Measurements from ENCODE around the gene PPM1G.
"Not testable (repeated sequence)": the region's sequence is repeated elsewhere in the genome, so short reads cannot be mapped to it uniquely, and the experiment has no call there.

The PPM1G gene

GRCh38 chr2:27428213-27428977 is 19.0 kb upstream of the PPM1G start, which contains the start of gene NRBP1:
NRBP1 (plus strand) TSS chr2:27428631; CDS start chr2:27433274, 4,643 bp downstream.
- H3K4me3 ChIP-seq (ENCODE audit: low read depth, low read length): peak within 1 kb of the TSS; percentile 92
- peak; percentile 90 for DNase-seq (ENCODE audit: low read depth)
- TF ChIP-seq CTCF (conservative IDR thresholded peaks at IDR 0.05; ENCODE audit: low read depth, low read length): no peak

- TF ChIP-seq CTCF (conservative IDR thresholded peaks at IDR 0.05; ENCODE audit: low read depth, low read length): no peak
- peak overlapping the region; percentile 92 for H3K4me3 ChIP-seq (ENCODE audit: low read depth, low read length)
- no peak for DNase-seq (ENCODE audit: low read depth)
Observed at GRCh38 chr2:27427863-27428212, 18.4 kb upstream of the PPM1G start.

GRCh38 chr2:27425039-27425438 is 15.6 kb upstream of the PPM1G start:
- not testable (repeated sequence) for DNase-seq (ENCODE audit: low read depth)

GRCh38 chr2:27422958-27423357 is 13.6 kb upstream of the PPM1G start:
- no peak for DNase-seq (ENCODE audit: low read depth)
- no peak for TF ChIP-seq CTCF (conservative IDR thresholded peaks at IDR 0.05; ENCODE audit: low read depth, low read length)
- H3K4me3 ChIP-seq (ENCODE audit: low read depth, low read length): no peak overlapping the region

More at GRCh38 chr2:27425039-27425438, 15.6 kb upstream of the PPM1G start:
- H3K4me3 ChIP-seq (ENCODE audit: low read depth, low read length): not testable (repeated sequence)

GRCh38 chr2:27421660-27422250 is 12.4 kb upstream of the PPM1G start:
- TF ChIP-seq CTCF (conservative IDR thresholded peaks at IDR 0.05; ENCODE audit: low read depth, low read length): no peak
- H3K4me3 ChIP-seq (ENCODE audit: low read depth, low read length): no peak overlapping the region
- no peak for DNase-seq (ENCODE audit: low read depth)

GRCh38 chr2:27420996-27421395 is 11.6 kb upstream of the PPM1G start:
- no peak for TF ChIP-seq CTCF (conservative IDR thresholded peaks at IDR 0.05; ENCODE audit: low read depth, low read length)
- DNase-seq (ENCODE audit: low read depth): no peak
- H3K4me3 ChIP-seq (ENCODE audit: low read depth, low read length): no peak overlapping the region

- no peak overlapping the region for H3K4me3 ChIP-seq (ENCODE audit: low read depth, low read length)
- no peak for DNase-seq (ENCODE audit: low read depth)
- no peak for TF ChIP-seq CTCF (conservative IDR thresholded peaks at IDR 0.05; ENCODE audit: low read depth, low read length)
Observed at GRCh38 chr2:27416151-27416550, 6.8 kb upstream of the PPM1G start.

Data from choroid plexus epithelial cell (primary cell).